ENCODE measurements around the gene SH3PXD2B.

Gene SH3PXD2B

GRCh38 chr5:172303572-172304335 is 150.6 kb downstream of the SH3PXD2B start:
- TF ChIP-seq POLR2AphosphoS5 (IDR thresholded peaks at IDR 0.05; ENCODE audit: low read depth, low read length) (no peak), FOXP2 (optimal IDR thresholded peaks at IDR 0.05; ENCODE audit: borderline replicate concordance, extremely low read depth, extremely low read length, insufficient read depth) (no peak), REST (IDR thresholded peaks at IDR 0.05; ENCODE audit: insufficient read depth in 1 of 2, low read depth in 2 of 2, low read length in 2 of 2) (no peak), TAF1 (IDR thresholded peaks at IDR 0.05; ENCODE audit: borderline replicate concordance, insufficient read depth, low read length) (no peak), SIN3A (IDR thresholded peaks at IDR 0.05; ENCODE audit: borderline replicate concordance, insufficient read depth, low read length) (no peak)

- no peak for TF ChIP-seq SIN3A (IDR thresholded peaks at IDR 0.05; ENCODE audit: borderline replicate concordance, insufficient read depth, low read length)
- TF ChIP-seq FOXP2 (optimal IDR thresholded peaks at IDR 0.05; ENCODE audit: borderline replicate concordance, extremely low read depth, extremely low read length, insufficient read depth) = no peak
- TF ChIP-seq POLR2AphosphoS5 (IDR thresholded peaks at IDR 0.05; ENCODE audit: low read depth, low read length) = no peak
- no peak for TF ChIP-seq REST (IDR thresholded peaks at IDR 0.05; ENCODE audit: insufficient read depth in 1 of 2, low read depth in 2 of 2, low read length in 2 of 2)
- no peak for TF ChIP-seq TAF1 (IDR thresholded peaks at IDR 0.05; ENCODE audit: borderline replicate concordance, insufficient read depth, low read length)
Measured at GRCh38 chr5:172303162-172303561, 151.2 kb downstream of the SH3PXD2B start.

- no peak for TF ChIP-seq SIN3A (IDR thresholded peaks at IDR 0.05; ENCODE audit: borderline replicate concordance, insufficient read depth, low read length)
- no peak for TF ChIP-seq TAF1 (IDR thresholded peaks at IDR 0.05; ENCODE audit: borderline replicate concordance, insufficient read depth, low read length)
- no peak for TF ChIP-seq FOXP2 (optimal IDR thresholded peaks at IDR 0.05; ENCODE audit: borderline replicate concordance, extremely low read depth, extremely low read length, insufficient read depth)
- TF ChIP-seq REST (IDR thresholded peaks at IDR 0.05; ENCODE audit: insufficient read depth in 1 of 2, low read depth in 2 of 2, low read length in 2 of 2) = no peak
- no peak for TF ChIP-seq POLR2AphosphoS5 (IDR thresholded peaks at IDR 0.05; ENCODE audit: low read depth, low read length)
Measured at GRCh38 chr5:172302047-172302710, 152.1 kb downstream of the SH3PXD2B start.

GRCh38 chr5:172299916-172300439 is 154.3 kb downstream of the SH3PXD2B start:
- TF ChIP-seq POLR2AphosphoS5 (IDR thresholded peaks at IDR 0.05; ENCODE audit: low read depth, low read length) = no peak
- TF ChIP-seq FOXP2 (optimal IDR thresholded peaks at IDR 0.05; ENCODE audit: borderline replicate concordance, extremely low read depth, extremely low read length, insufficient read depth) = no peak
- TF ChIP-seq TAF1 (IDR thresholded peaks at IDR 0.05; ENCODE audit: borderline replicate concordance, insufficient read depth, low read length) = no peak
- no peak for TF ChIP-seq REST (IDR thresholded peaks at IDR 0.05; ENCODE audit: insufficient read depth in 1 of 2, low read depth in 2 of 2, low read length in 2 of 2)
- TF ChIP-seq SIN3A (IDR thresholded peaks at IDR 0.05; ENCODE audit: borderline replicate concordance, insufficient read depth, low read length) = no peak

Measured in PFSK-1 (cell line).